HG02884 (cell line): ENCODE results near the gene DNAJC17.

Source experiments
- ATAC-seq: cut with Tn5 transposase; IDR thresholded peaks from one replicate; pipeline ENCODE4 v1.9.1; 2021; ENCODE audit warnings: mild to moderate bottlenecking, moderate library complexity; ENCODE audit not compliant: unreplicated experiment

The DNAJC17 gene

GRCh38 chr15:40831861-40832260, 24.6 kb upstream of the DNAJC17 start:
- no peak for ATAC-seq

DNA sequence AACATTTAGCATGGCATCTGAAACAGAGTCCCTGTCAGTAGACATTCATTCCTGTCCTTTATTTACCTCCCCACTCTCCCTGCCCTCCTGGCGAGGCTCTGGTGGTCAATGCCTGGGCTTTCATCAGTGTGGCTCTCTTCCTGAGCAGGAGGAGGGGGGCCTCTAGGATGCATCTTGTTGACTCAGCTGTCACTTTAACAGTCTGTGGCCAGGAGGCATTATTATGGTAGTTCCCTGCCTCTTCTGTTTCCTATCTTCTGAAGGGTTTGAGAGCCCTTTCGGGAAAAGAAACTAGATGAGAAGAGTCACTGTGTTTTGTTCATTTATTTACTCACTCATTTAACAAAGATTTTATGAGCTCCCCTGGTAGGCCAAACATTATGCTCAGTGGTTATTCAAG, 23.6 kb upstream of the DNAJC17 start:
- ATAC-seq = no peak

DNA sequence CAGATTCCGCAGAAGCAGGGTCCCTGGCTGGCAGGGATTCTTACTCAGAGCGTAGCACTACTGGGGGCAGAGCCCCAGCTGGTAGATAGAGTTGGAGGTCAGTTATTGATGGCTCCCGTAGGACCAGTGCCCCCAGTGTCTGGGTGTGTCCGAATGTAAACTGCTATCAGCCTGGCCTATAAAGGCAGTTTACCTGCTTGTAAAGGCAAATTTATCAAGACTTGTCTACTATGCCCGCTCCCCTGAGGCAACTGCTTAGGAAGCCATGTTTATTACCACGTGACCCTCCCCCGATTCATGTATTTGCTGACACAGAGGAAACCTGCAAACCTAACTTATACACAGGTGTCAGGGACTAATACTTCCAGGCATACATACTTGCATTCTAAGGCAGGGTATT, 21.8 kb upstream of the DNAJC17 start:
- no peak for ATAC-seq

- no peak for ATAC-seq
Observed at GRCh38 chr15:40828447-40829036, 21.3 kb upstream of the DNAJC17 start, which contains the start of gene PPP1R14D. Gene PPP1R14D, minus strand, starts transcription at chr15:40828708. Its CDS starts 67 bp downstream, at chr15:40828641.

GRCh38 chr15:40826423-40827075, 19.3 kb upstream of the DNAJC17 start:
- no peak for ATAC-seq

DNA sequence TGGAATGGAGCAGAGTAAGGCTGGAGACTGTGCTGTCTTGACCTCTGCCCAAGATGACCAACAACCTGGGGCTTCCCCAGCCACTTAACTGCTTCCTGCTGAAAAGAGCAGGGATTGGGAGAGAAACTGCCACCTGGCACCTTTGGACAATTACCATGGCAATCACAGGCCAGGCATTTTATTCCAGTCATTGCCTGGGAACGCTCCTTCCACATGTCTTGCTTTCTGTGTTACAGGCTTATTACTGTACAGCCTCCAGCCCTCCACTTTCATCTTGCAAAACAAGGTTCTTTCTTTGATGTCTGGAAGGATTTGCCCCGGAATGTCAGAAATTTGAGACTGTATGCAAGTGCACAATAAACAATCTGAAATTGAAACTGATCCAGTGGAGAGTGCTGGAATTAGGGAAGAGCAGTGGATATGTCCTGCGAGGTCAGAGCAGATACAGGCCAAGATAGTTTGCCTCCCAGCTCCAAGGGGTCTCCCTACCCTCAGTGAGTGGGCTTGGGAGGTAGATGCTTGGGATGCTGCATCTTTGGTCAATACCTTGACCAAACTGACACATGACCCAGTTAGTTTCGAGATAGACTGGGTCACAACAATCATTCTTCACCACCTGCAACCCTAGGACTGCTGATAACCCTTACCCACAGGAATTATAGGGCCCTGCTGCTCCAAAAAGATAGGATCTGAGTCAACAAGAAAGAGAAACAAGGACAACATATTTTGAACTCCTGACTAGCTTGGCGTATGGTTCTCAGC, 18.6 kb upstream of the DNAJC17 start:
- no peak for ATAC-seq

GRCh38 chr15:40823572-40824343, 16.5 kb upstream of the DNAJC17 start:
- ATAC-seq = no peak

GRCh38 chr15:40821195-40821594, 13.9 kb upstream of the DNAJC17 start:
- no peak for ATAC-seq

GRCh38 chr15:40819048-40819447, 11.8 kb upstream of the DNAJC17 start:
- no peak for ATAC-seq

- ATAC-seq = no peak
Observed at GRCh38 chr15:40815042-40815698, 7.9 kb upstream of the DNAJC17 start.

DNA sequence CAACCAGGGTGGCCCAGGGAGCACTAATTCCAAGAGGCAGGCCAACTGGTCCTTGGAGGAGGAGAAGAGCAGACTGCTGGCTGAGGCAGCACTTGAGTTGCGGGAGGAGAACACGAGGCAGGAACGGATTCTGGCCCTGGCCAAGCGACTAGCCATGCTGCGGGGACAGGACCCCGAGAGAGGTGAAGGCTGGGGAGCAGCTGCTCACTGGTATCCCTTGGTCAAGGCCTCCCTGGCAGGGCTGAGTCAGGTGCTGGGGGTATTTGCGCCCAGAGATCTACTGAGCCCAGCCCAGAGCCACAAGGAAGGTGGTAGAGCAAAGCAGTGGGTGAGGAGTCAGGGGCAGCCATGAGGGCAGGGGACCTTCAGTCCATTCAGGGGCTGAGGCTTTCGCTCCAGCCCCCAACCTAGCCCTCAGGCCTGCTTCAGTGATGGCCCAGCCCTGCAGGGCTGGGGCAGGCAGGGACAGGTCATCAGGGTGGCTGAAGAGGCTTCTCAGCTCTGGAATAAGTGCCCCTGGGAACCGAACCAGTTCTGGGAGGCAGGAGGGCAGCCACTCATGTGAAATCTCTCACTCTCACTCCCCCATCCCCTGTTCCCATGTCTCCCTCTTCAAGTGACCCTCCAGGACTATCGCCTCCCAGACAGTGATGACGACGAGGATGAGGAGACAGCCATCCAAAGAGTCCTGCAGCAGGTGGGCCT, 5.6 kb upstream of the DNAJC17 start:
- no peak for ATAC-seq

DNA sequence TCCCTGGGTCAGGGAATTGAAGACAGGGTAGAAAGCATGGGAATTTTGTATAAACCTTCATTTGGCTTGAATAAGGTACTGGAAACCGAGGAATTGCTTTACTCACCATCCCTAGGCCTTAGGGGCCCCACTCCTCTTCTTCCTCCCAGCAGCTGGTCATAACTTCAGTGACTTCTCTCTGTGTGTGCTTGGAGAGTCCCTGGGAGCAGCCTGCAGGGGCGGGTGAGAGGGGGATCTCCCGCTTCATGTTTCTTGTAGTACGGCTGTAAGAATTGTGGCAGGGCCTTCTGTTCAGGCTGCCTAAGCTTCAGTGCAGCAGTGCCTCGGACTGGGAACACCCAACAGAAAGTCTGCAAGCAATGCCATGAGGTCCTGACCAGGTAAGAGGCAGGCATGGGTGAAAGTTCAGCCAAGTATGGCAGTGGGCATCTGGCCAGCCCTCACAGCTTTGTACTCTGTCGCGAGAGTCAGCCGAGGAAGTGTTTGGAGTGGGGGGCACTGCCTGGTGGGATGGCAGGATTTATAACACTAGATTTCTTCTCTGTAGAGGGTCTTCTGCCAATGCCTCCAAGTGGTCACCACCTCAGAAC, 1.7 kb upstream of the DNAJC17 start:
- no peak for ATAC-seq

- ATAC-seq = no peak
Observed at GRCh38 chr15:40807888-40808461, 702 bp upstream of the DNAJC17 start.

- no peak for ATAC-seq
Observed at GRCh38 chr15:40806672-40807027, 623 bp downstream of the DNAJC17 start.

DNA sequence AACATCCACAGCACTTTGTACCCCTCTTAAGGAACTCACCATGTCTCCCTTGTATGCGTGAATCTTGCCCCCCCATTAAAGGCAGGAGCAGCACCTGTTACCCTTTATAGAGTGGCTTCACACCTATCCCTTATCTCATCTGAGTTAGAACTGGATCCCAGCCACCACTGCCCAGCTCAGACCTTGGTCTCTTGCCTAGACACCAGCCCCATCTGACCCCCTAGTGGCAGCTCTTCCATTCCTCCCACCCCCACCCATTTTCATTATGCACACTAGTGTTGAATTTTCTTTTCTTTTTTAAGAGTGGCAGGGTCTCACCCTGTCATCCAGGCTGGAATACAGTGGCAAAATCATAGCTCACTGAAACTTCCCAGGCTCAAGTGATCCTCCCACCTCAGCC, 3.6 kb downstream of the DNAJC17 start:
- ATAC-seq = no peak

- no peak for ATAC-seq
Observed at GRCh38 chr15:40803076-40803475, 4.2 kb downstream of the DNAJC17 start.

- ATAC-seq = no peak
Observed at GRCh38 chr15:40799523-40799922, 7.8 kb downstream of the DNAJC17 start.

- no peak for ATAC-seq
Observed at GRCh38 chr15:40796512-40796911, 10.8 kb downstream of the DNAJC17 start.

DNA sequence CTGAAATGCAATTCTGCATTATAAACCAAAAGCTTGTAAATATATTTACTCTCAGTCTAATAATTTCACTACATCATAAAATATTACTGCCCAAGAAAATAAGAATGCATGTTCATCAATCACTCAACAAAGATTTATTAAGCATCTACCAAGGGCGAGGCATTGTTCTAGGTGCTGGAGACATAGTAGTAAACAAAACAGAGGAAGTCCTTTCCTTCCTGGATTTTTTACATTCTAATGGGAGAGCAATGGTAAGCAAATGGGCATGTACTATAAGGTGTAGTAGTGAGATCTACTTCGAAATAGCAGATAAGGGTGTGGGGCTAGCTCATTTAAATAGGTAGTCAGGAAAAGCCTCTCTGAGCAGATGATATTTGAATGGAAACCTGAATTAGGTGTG, 11.2 kb downstream of the DNAJC17 start:
- no peak for ATAC-seq
